Measurements from ENCODE around the gene WARS2. TPM values are rescaled to one million over a fixed set of nuclear protein-coding genes. Genes with fewer than 3 reads are reported as not detected.

Gene WARS2
- total and polyA plus RNA-seq, 2 of the 8 experiments (the other 6 are each of a cell fraction or from before 2014, with no cell fraction given): 4.3 to 12.9 TPM

- H2BK15ac ChIP-seq (ENCODE audit: low read length): no peak overlapping the region
- H3K27me3 ChIP-seq (replicated peaks in 1 of 4; ENCODE audit: control insufficient read depth in 3 of 4, extremely low read depth in 1 of 4, insufficient read depth in 3 of 4, low read length in 3 of 4): peaks cover 96 to 100% (median 99%) of the 10 kb centered on the region in 4 experiments
- H3K23ac ChIP-seq (ENCODE audit: insufficient read length): no peak overlapping the region
- H2AFZ ChIP-seq (ENCODE audit: low read length): no peak overlapping the region
- DNase-seq (ENCODE audit: low read depth in 1 of 2, low spot score in 2 of 2) (peak in 1 of 2 experiments; percentile 60), FAIRE-seq (no peak)
- no peaks in the 10 kb centered on the region for H3K36me3 ChIP-seq (ENCODE audit: control insufficient read depth in 2 of 4, insufficient read depth in 4 of 4, low read length in 3 of 4)
- H3K4ac ChIP-seq (replicated peaks; ENCODE audit: insufficient read length, low read depth, low read length): no peak overlapping the region
- ChIA-PET CTCF (ENCODE audit: partially characterized antibody) (interaction anchor here (2.3 to 5.9 kb wide), 4 partner anchors 8 to 16 kb away, joined by 10 to 35 read pairs (median 12); no protein-coding TSS in a partner anchor), POLR2A (ENCODE audit: partially characterized antibody) (interaction anchor here (1.0 to 1.9 kb wide), 3 partner anchors 15 to 21 kb away, joined by 3 to 6 read pairs (median 4); no protein-coding TSS in a partner anchor)
- H3K4me3 ChIP-seq (ENCODE audit: extremely low read depth in 1 of 4, insufficient read depth in 2 of 4, low read depth in 3 of 4, low read length in 4 of 4): peak overlapping the region; percentile 4 to 53 (median 28); a peak in 5 of 8 replicates
- WGBS, 2 experiments (ENCODE audit: extremely low coverage in 1 of 2, insufficient coverage in 1 of 2, insufficient read length in 1 of 2, insufficient replicate concordance in 2 of 2, low coverage in 1 of 2, low lambda C conversion rate in 2 of 2, missing lambda C conversion rate in 1 of 2): 1% methylated on average over 43 of the region's 49 CpGs; no CpG with 5 or more reads in 1 of the 2 experiments
- H3K56ac ChIP-seq (replicated peaks; ENCODE audit: insufficient read length, low read depth, low read length): no peak overlapping the region
- no peak overlapping the region for H3K14ac ChIP-seq (ENCODE audit: insufficient read length)
- H3K4me1 ChIP-seq (replicated peaks in 1 of 4; ENCODE audit: control insufficient read depth in 3 of 4, insufficient read depth in 4 of 4, low read length in 3 of 4): peaks cover 9 to 31% (median 11%) of the 10 kb centered on the region in 4 experiments
- 0 out of 2 replicates have a peak overlapping the region, but pooled peaks have one; percentile 60 for H2BK12ac ChIP-seq (ENCODE audit: low read depth, low read length)
- TF ChIP-seq SUZ12 (IDR thresholded peaks at IDR 0.05; ENCODE audit: low read length): peak; percentile 70; the same call in 1 of the 2 replicates
- peak; percentile 60 for TF ChIP-seq RNF2 (IDR thresholded peaks at IDR 0.05; ENCODE audit: borderline replicate concordance, low read depth, low read length, missing control alignments, poor library complexity, severe bottlenecking)
- TF ChIP-seq KDM4A (IDR thresholded peaks at IDR 0.05; ENCODE audit: low read depth, low read length, severe bottlenecking): peak; percentile 3
- no peak for TF ChIP-seq ATF3 (IDR thresholded peaks at IDR 0.05; ENCODE audit: insufficient read depth, low read depth, low read length)
- TF ChIP-seq USF2 (IDR thresholded peaks at IDR 0.05; ENCODE audit: low read length): no peak
- peak; percentile 50 for TF ChIP-seq EZH2 (IDR thresholded peaks at IDR 0.05; ENCODE audit: low read depth, low read length, severe bottlenecking)
- peak; percentile 46; the same call in 1 of the 2 replicates for TF ChIP-seq MAX (IDR thresholded peaks at IDR 0.05)
- H3K79me1 ChIP-seq (ENCODE audit: low read depth, low read length): no peaks in the 10 kb centered on the region
- no peak overlapping the region for H4K5ac ChIP-seq (ENCODE audit: insufficient read length, low read depth, low read length)
- no peak overlapping the region for H2AK5ac ChIP-seq (ENCODE audit: low read depth, low read length)
- H3K9me3 ChIP-seq (ENCODE audit: insufficient read depth in 2 of 2, low read depth in 1 of 2, low read length in 1 of 2): no peaks in the 10 kb centered on the region
- H3K4me2 ChIP-seq (ENCODE audit: insufficient read depth in 1 of 2, low read depth in 2 of 2, low read length in 2 of 2): peak overlapping the region; percentile 68 to 85
- H3K9ac ChIP-seq (replicated peaks in 1 of 4; ENCODE audit: extremely low read depth in 1 of 4, low read depth in 3 of 4, low read length in 3 of 4): no peak overlapping the region
- no peak overlapping the region for H2BK5ac ChIP-seq (ENCODE audit: low read depth, low read length)
- H3K79me2 ChIP-seq (ENCODE audit: control insufficient read depth in 1 of 2, insufficient read depth in 2 of 2, low read length in 2 of 2): no peaks in the 10 kb centered on the region
- H2BK120ac ChIP-seq (replicated peaks; ENCODE audit: low read depth, low read length): no peak overlapping the region
- no peak overlapping the region for H3K27ac ChIP-seq (ENCODE audit: low read depth, low read length)
- H4K8ac ChIP-seq (ENCODE audit: extremely low read depth, insufficient read depth, low read length): no peak overlapping the region
- H2BK20ac ChIP-seq (ENCODE audit: low read length): no peak overlapping the region
- peak overlapping the region; percentile 32; the same call in 1 of the 2 replicates for H3K18ac ChIP-seq (ENCODE audit: extremely low read depth, low read length)
- H4K20me1 ChIP-seq (replicated peaks in 1 of 2; ENCODE audit: control insufficient read depth in 1 of 2, insufficient read depth in 2 of 2, low read length in 2 of 2): peaks cover 5 to 24% of the 10 kb centered on the region in 2 experiments
- H4K91ac ChIP-seq (replicated peaks; ENCODE audit: insufficient read length, low read length): no peak overlapping the region
- H3K23me2 ChIP-seq (ENCODE audit: low read depth, low read length): no peaks in the 10 kb centered on the region; the same call in 1 of the 2 replicates
Observed at GRCh38 chr1:119001181-119002027, 139.0 kb downstream of the WARS2 start.

Measured in H1 (cell line).